GM10266 (cell line): ENCODE results near the gene CRAMP1.

ENCODE experiments used
- DNase-seq: peaks from one replicate; pipeline ENCODE4 v3.0.0; 2012; ENCODE audit errors: extremely low spot score
- CTCF ChIP-seq: IDR thresholded peaks from 2 replicates; pipeline ENCODE4 v1.5.1; 2012; ENCODE audit warnings: mild to moderate bottlenecking, low read depth; ENCODE audit not compliant: control insufficient read depth, insufficient read depth; ENCODE audit errors: missing control alignments

Gene CRAMP1

GRCh38 chr16:1670371-1670770 lies 58.2 kb downstream of the CRAMP1 start:
- no peak for TF ChIP-seq CTCF
- no peak for DNase-seq

- no peak for DNase-seq
- TF ChIP-seq CTCF: no peak
Observed at GRCh38 chr16:1670866-1671265, 58.7 kb downstream of the CRAMP1 start.

GRCh38 chr16:1673424-1674151 lies 61.4 kb downstream of the CRAMP1 start:
- TF ChIP-seq CTCF: no peak
- DNase-seq: no peak

GRCh38 chr16:1674306-1674705 lies 62.1 kb downstream of the CRAMP1 start:
- TF ChIP-seq CTCF: no peak

GRCh38 chr16:1674751-1675664 lies 62.8 kb downstream of the CRAMP1 start:
- DNase-seq: no peak

More at GRCh38 chr16:1674306-1674705, 62.1 kb downstream of the CRAMP1 start:
- DNase-seq: no peak

GRCh38 chr16:1676661-1677060 lies 64.5 kb downstream of the CRAMP1 start:
- TF ChIP-seq CTCF: no peak
- no peak for DNase-seq

More at GRCh38 chr16:1674751-1675664, 62.8 kb downstream of the CRAMP1 start:
- TF ChIP-seq CTCF: no peak
